Muscle layer of colon (tissue), 2 donors: ENCODE results near the gene NUDT3.
"Not testable (repeated sequence)": the region's sequence is repeated elsewhere in the genome, so short reads cannot be mapped to it uniquely, and the experiment has no call there.

Source experiments
- H3K27ac ChIP-seq: one replicate; pipeline ENCODE4 v1.7.0; 2013; ENCODE audit warnings: low read depth, mild to moderate bottlenecking, low read length, moderate library complexity
- H3K27me3 ChIP-seq, 2 donors: one replicate each; pipeline ENCODE4 v1.7.0; 2013; ENCODE audit warnings: low read length in 2 of 2, mild to moderate bottlenecking in 2 of 2; ENCODE audit not compliant: insufficient read depth in 2 of 2, control insufficient read depth in 1 of 2
- H3K36me3 ChIP-seq: one replicate; pipeline ENCODE4 v1.7.0; 2013; ENCODE audit warnings: mild to moderate bottlenecking, low read length; ENCODE audit not compliant: insufficient read depth
- H3K4me1 ChIP-seq: one replicate; pipeline ENCODE4 v1.7.0; 2013; ENCODE audit warnings: mild to moderate bottlenecking, low read length; ENCODE audit not compliant: insufficient read depth
- H3K4me3 ChIP-seq, 2 donors: one replicate each; pipeline ENCODE4 v1.7.0; 2013; ENCODE audit warnings: low read length in 2 of 2, low read depth in 1 of 2, mild to moderate bottlenecking in 1 of 2, moderate library complexity in 1 of 2
- H3K9ac ChIP-seq: one replicate; pipeline ENCODE4 v1.7.0; 2013; ENCODE audit warnings: low read length
- H3K9me3 ChIP-seq: one replicate; pipeline ENCODE4 v1.7.0; 2013; ENCODE audit warnings: mild to moderate bottlenecking, low read length
- donor health status: abdominal sarcoma.
- donor health status: Adenocarcinoma of cecum.

The NUDT3 gene

GRCh38 chr6:34324738-34325444 is 67.6 kb downstream of the NUDT3 start:
- Histone ChIP-seq H3K4me3 (no peak overlapping the region), H3K27ac (peak overlapping the region; percentile 54), H3K36me3 (no peaks in the 10 kb centered on the region), H3K9me3 (no peaks in the 10 kb centered on the region), H3K9ac (no peak overlapping the region), H3K4me1 (peaks cover 9% of the 10 kb centered on the region), H3K27me3 (no peaks in the 10 kb centered on the region)

- not testable (repeated sequence) for H3K27me3 ChIP-seq, H3K9me3 ChIP-seq, H3K9ac ChIP-seq, H3K36me3 ChIP-seq, H3K4me3 ChIP-seq, H3K4me1 ChIP-seq, H3K27ac ChIP-seq
These were observed 68.2 kb downstream of the NUDT3 start for GRCh38 chr6:34324221-34324620.

- Histone ChIP-seq H3K4me1 (peaks cover 18% of the 10 kb centered on the region), H3K27ac (no peak overlapping the region), H3K4me3 (no peak overlapping the region)
These were observed 69.2 kb downstream of the NUDT3 start for GRCh38 chr6:34323300-34323699.

GRCh38 chr6:34322732-34323131 is 69.7 kb downstream of the NUDT3 start:
- H3K27me3 ChIP-seq, result no peaks in the 10 kb centered on the region
- peaks cover 23% of the 10 kb centered on the region for H3K4me1 ChIP-seq
- H3K4me3 ChIP-seq, result no peak overlapping the region
- H3K9me3 ChIP-seq, result no peaks in the 10 kb centered on the region
- no peak overlapping the region for H3K27ac ChIP-seq
- H3K36me3 ChIP-seq, result no peaks in the 10 kb centered on the region
- H3K9ac ChIP-seq, result no peak overlapping the region

More at GRCh38 chr6:34323300-34323699, 69.2 kb downstream of the NUDT3 start:
- Histone ChIP-seq H3K9ac (no peak overlapping the region), H3K36me3 (no peaks in the 10 kb centered on the region), H3K9me3 (no peaks in the 10 kb centered on the region), H3K27me3 (no peaks in the 10 kb centered on the region)

- no peak overlapping the region for H3K9ac ChIP-seq
- H3K4me3 ChIP-seq, result no peak overlapping the region
- H3K4me1 ChIP-seq, result peaks cover 31% of the 10 kb centered on the region
- H3K9me3 ChIP-seq, result no peaks in the 10 kb centered on the region
- no peaks in the 10 kb centered on the region for H3K27me3 ChIP-seq
- no peak overlapping the region for H3K27ac ChIP-seq
- H3K36me3 ChIP-seq, result no peaks in the 10 kb centered on the region
These were observed 70.6 kb downstream of the NUDT3 start for GRCh38 chr6:34321821-34322220.

- Histone ChIP-seq H3K4me1 (peaks cover 29% of the 10 kb centered on the region), H3K27me3 (no peaks in the 10 kb centered on the region), H3K27ac (no peak overlapping the region), H3K4me3 (no peak overlapping the region), H3K9me3 (no peaks in the 10 kb centered on the region), H3K9ac (no peak overlapping the region), H3K36me3 (no peaks in the 10 kb centered on the region)
These were observed 73.0 kb downstream of the NUDT3 start for GRCh38 chr6:34319471-34319885.

- H3K36me3 ChIP-seq, result no peaks in the 10 kb centered on the region
- H3K27me3 ChIP-seq, result no peaks in the 10 kb centered on the region
- H3K9ac ChIP-seq, result no peak overlapping the region
- H3K4me3 ChIP-seq, result no peak overlapping the region
- H3K9me3 ChIP-seq, result no peaks in the 10 kb centered on the region
- peaks cover 29% of the 10 kb centered on the region for H3K4me1 ChIP-seq
- no peak overlapping the region for H3K27ac ChIP-seq
These were observed 73.7 kb downstream of the NUDT3 start for GRCh38 chr6:34318499-34319470.

GRCh38 chr6:34317882-34318498 is 74.5 kb downstream of the NUDT3 start:
- Histone ChIP-seq H3K4me1 (peaks cover 29% of the 10 kb centered on the region), H3K4me3 (no peak overlapping the region), H3K27me3 (no peaks in the 10 kb centered on the region), H3K27ac (no peak overlapping the region), H3K9ac (no peak overlapping the region), H3K36me3 (no peaks in the 10 kb centered on the region), H3K9me3 (no peaks in the 10 kb centered on the region)

GRCh38 chr6:34317172-34317477 is 75.3 kb downstream of the NUDT3 start:
- Histone ChIP-seq H3K36me3 (no peaks in the 10 kb centered on the region), H3K9ac (no peak overlapping the region), H3K4me3 (no peak overlapping the region), H3K27me3 (no peaks in the 10 kb centered on the region), H3K9me3 (no peaks in the 10 kb centered on the region), H3K27ac (no peak overlapping the region), H3K4me1 (peaks cover 29% of the 10 kb centered on the region)

GRCh38 chr6:34316431-34317171 is 75.9 kb downstream of the NUDT3 start:
- H3K4me1 ChIP-seq, result peaks cover 29% of the 10 kb centered on the region
- no peak overlapping the region for H3K9ac ChIP-seq
- no peaks in the 10 kb centered on the region for H3K36me3 ChIP-seq
- H3K27me3 ChIP-seq, result no peaks in the 10 kb centered on the region
- H3K4me3 ChIP-seq, result no peak overlapping the region
- no peak overlapping the region for H3K27ac ChIP-seq
- H3K9me3 ChIP-seq, result no peaks in the 10 kb centered on the region

GRCh38 chr6:34315780-34316179 is 76.7 kb downstream of the NUDT3 start:
- Histone ChIP-seq H3K27me3 (no peaks in the 10 kb centered on the region), H3K4me3 (no peak overlapping the region), H3K4me1 (peaks cover 29% of the 10 kb centered on the region), H3K9me3 (no peaks in the 10 kb centered on the region), H3K9ac (no peak overlapping the region), H3K27ac (no peak overlapping the region), H3K36me3 (no peaks in the 10 kb centered on the region)
